Activated CD4-positive, alpha-beta T cell treated with anti-CD3 and anti-CD28 coated beads, Interleukin-2, amount 50 U/mL, for 4 hours (primary cell): ENCODE data around the gene DMRTC2.

Experiments
- DNase-seq, 2 experiments: peaks; one replicate each; pipeline ENCODE4 v3.0.0-alpha.2; 2020

Gene DMRTC2

DNA sequence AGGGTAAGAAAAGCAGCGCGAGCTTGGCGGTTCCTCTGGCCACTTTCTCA is at the start of gene DMRTC2:
TSS of gene DMRTC2 (plus strand) at position 42 of the 50 bp plus-strand sequence. CDS start 2,387 bp downstream, outside the sequence.
- DNase-seq, result no peak

DNA sequence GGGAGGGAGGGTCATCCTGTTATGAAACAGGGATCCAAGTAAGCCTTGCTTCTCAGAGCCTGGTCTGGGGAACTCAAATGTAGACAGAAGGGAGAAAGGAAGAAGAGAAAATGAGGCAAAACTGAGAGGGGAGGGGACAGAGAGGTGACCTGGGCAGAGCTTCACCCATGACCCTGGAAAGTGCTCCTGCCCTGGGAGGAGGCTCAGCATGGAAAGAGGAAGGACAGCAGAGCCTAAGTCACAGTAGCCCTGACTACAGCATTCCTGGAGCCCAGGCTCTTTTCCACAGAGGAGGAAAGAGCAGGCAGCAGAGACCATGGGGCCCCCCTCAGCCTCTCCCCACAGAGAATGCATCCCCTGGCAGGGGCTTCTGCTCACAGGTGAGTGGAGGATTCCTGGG is 48.5 kb upstream of the DMRTC2 start, which contains the start of gene CEACAM3:
TSS of gene CEACAM3 (plus strand) at position 226 of the 400 bp plus-strand sequence. CDS start at position 317, 91 bp downstream.
- DNase-seq, result no peak

DNA sequence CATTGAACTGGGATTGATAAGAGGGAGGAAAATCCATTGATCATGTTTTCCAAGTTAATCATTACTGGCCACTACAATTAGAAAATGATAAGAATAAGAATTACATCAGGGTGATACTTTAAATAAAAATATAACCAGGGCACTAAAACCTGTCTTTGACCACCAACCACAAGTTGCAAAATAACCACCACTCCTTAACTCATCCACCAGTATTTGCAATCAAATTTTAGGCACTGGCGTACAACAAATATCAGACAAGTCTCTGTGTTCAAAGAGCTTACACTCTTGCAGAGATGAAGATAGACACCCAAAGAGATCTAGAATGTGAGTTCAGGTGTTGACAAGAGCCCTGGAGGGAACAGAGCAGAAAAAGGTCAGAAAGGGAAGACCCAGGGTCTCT is 47.9 kb upstream of the DMRTC2 start:
- no peak for DNase-seq

- no peak for DNase-seq
Measured at GRCh38 chr19:41799444-41800000, 45.3 kb upstream of the DMRTC2 start.

- no peak for DNase-seq
Measured at GRCh38 chr19:41801031-41801430, 43.8 kb upstream of the DMRTC2 start.

DNA sequence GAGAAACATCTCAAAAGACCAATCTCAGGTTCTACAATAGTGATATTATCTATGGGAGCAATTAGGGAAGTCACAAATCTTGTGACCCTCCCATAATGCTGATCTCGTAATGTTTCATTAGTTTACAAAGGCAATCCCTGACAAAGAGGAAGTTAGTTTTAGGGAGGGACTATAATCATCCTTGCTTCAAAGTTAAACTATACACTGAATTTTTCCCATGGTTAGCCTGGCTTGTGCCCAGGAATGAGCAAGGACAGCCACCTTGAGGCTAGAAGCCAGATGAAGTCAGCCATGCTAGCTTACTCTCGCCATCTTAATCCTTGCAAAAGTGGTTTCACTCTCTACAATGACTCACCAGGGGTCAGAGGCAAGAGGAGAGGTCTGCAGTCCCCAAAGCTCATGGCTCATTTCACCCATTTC is 43.0 kb upstream of the DMRTC2 start:
- no peak for DNase-seq

GRCh38 chr19:41802770-41803169 is 42.1 kb upstream of the DMRTC2 start:
- no peak for DNase-seq

DNA sequence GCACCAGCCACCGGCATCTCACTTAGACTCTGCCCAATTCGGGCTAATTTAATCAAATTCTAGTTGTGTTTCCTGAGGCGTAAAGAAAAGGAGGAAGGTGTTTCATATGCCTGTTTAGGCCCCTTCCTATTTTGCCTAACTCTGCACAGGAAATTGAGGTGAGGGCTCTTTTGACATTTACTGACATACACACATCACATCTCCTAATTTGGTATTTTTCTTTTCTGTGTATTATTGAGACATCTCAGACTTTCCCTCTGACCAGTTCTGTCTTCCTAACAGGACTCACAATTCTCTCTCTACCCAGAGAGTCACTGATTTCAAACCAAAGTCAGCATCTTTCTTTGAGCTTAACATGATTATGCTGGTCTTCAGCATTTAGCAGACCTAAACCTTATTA is 40.5 kb upstream of the DMRTC2 start:
- DNase-seq, result no peak

DNA sequence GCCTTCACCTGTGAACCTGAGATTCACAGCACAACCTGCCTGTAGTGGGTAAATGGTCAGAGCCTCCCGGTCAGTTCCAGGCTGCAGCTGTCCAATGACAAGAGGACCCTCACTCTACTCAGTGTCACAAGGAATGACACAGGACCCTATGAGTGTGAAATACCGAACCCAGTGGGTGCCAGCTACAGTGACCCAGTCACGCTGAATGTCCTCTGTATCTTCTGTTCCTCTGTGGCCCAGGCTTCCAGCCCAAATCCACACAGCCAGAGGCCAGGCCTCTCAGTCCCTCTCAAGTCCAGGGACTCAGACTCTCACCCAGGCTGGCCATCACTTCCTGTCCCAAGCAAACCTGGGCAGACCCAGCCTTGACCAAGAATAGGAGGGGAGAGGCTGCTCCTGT is 37.7 kb upstream of the DMRTC2 start:
- DNase-seq, result no peak

DNA sequence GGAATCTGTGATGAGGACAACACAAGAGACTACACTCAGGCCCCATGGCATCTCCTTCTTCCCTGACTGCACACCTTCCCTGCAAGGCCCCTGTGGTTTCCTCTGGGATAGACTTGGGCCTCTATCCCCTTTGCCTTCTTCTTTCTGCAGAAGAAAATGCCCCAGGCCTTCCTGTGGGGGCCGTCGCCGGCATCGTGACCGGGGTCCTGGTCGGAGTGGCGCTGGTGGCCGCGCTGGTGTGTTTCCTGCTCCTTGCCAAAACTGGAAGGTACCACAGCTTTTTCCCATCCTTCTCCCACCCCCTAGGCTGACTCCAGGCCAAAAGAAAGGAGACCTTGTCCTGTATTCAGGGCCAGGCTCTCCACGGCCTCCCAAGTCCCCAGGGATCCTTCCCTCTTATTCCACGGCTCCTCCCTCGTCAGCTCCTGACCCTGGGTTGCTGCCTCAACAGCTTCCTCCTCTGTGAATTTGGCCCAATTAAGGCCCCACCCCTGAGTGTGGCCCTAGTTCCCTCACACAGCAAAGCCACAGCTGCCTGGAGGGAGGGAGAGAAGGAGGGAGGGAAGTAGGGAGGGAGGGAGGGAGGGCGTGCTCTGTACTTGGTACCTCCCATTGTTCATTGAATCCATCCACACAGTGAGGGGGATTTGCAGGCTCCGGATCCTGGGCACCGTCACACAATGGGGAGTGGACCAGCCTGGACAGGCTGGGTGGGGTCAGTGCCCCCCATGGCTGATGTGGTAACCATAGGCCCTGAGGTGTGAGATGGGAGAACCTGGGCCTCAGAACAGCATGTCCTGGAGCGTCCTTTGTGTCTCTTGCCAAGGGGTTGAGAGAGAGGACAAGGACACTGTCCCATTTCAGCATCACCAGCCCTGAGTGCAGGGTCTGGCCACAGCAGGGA is 35.9 kb upstream of the DMRTC2 start:
- no peak for DNase-seq

- DNase-seq, result no peak
Measured at GRCh38 chr19:41810301-41810700, 34.5 kb upstream of the DMRTC2 start.

GRCh38 chr19:41811036-41811435 is 33.8 kb upstream of the DMRTC2 start:
- DNase-seq, result no peak

- no peak for DNase-seq
Measured at GRCh38 chr19:41811981-41812380, 32.9 kb upstream of the DMRTC2 start.

- no peak for DNase-seq
Measured at GRCh38 chr19:41813911-41814310, 30.9 kb upstream of the DMRTC2 start.

- no peak for DNase-seq
Measured at GRCh38 chr19:41815301-41815700, 29.5 kb upstream of the DMRTC2 start.

GRCh38 chr19:41816761-41817160 is 28.1 kb upstream of the DMRTC2 start:
- DNase-seq, result no peak

DNA sequence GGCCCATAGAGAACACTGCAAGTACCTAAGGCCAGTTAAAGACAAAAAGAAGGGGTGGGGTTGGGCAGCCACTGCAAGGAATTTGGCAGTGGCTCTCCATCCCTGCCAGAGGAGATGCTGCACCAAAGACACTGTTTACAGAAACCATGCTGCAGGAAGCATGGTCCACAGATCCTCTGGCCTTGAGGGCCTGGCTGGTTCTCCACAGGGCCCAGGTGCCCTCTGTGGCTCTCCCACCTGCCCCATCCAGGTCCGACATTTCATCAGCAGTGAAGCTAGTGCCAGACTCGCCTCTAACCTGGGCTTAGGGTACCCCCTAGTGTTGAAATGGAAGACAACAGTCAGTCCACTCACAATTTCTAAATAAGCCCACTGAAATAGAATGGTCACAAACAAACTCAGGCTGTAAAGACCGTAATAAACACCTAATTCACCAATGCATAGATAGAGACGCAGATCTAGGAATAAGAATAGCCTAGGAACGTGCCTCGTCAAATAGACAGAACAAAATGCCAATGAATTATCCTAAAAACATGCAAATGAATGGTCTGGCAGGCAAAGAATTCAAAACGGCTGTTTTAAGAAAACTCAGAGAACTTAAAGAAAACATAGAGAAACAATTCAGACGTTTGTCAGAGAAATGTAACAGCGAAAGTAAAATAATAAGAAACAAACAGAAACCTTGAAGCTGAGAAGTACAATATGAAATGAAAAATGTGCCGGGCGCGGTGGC is 23.7 kb upstream of the DMRTC2 start:
- peak; percentile 15 to 21 for DNase-seq

DNA sequence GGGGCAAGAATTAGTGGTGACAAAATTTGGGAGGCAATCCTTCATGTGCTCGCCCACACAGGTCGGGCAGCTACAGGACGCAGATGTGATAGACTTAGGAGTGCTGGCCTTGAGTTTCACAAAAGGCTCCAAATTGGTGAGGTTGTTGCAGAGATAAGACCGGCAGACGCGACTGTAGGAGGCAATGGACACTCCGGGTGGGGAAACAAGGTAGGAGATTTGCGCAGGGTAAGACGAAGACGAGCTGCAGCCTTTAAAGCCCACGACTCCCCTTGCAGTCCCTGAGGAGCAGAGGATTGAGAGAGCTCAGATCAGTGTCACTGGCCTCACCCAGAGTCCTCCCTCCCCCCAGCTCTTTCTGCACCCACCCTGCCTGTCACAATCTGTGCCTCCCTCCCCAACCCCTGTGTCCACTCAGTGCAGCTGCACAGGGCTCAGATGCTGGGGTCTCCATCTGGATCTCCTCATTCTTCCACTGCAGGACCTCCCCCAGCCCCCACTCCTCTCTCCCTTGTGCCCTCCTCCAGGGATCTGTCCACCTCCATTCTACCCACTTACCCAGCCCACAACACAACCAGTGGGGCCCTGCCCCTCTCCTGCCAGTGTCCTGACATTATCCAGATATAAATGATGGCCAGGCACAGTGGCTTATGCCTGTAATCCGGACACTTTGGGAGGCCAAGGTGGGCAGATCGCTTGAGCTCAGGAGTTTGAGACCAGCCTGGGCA is 6.7 kb upstream of the DMRTC2 start:
- DNase-seq, result no peak

DNA sequence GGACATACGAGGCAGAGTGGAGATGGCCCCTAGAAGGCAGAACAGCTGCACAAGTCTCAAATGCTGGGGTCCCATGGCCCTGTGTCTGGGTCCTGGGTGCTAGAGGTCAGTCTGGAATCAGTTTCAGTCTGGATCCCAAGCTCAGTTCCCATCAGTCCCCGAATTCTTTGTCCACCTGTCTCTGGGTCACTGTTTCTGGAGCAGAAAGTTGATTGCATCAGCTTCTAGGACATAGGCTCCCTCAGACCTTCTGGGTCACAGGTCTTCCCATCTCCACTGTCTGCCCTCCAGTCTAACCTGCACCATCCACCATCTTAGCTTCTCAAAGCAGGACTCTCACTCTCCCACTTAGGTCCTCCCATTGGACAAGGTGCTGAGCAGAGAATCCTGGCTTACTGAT is 5.6 kb upstream of the DMRTC2 start:
- no peak for DNase-seq

DNA sequence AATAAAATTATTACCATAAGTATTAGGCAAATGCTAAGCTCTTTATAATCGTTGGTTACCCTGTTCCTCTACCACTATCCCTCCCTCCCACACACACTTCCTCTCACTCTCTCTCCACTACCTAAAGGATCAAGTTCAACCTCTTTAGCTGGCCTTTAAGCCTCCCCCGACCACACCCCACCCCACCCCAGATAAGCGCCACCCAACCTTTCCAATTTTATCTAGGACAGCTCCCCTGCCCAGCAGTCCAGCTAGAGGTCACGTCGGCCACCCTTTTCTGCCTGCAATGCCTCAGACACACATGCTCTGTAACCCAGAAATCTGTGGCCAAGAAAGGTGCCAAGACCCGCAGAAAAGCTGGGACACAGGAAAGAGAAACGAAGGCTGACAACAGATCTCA is 1.5 kb upstream of the DMRTC2 start:
- DNase-seq, result no peak

GRCh38 chr19:41844601-41845000 is 241 bp upstream of the DMRTC2 start, which contains the start of gene LYPD4:
Gene LYPD4 (minus strand): TSS chr19:41844683. CDS start chr19:41839285, 5,398 bp downstream.
- no peak for DNase-seq

DNA sequence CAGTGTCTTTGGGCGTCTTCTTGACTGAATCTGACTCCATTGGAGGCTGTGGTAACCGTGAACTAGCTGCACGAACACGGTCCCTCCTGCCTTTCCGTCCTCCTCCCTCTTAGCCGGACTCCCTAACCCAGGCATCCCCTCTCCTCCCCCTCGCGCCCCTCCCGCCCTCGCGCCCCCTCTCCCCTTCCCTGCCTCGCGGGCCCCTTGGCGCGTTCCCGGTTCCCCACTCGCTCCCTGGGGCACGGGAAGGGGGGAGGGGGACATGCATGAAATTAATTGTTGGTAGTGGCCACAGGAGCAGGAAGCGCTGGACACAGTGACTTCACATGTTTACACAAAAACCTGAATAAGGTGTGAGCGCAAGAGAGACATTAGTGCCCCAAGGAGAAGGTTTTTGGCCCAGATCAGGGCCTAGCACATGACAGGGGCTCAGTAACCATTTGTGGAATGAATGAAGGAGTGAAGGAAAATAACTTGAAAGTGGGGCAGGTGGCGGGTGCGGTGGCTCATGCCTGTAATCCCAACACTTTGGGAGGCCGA is 279 bp downstream of the DMRTC2 start:
- no peak for DNase-seq
